ENCODE measurements around the gene TBC1D4. TPM values are rescaled to one million over a fixed set of nuclear protein-coding genes. Genes with fewer than 3 reads are reported as not detected.

Gene TBC1D4
- total and polyA plus RNA-seq, 9 of the 15 experiments (the other 6 are each of a cell fraction or from before 2014, with no cell fraction given) = 2.8 to 12.3 (median 7.0) TPM

- CTCF ChIA-PET (ENCODE audit: low intra/inter-chr PET ratio) = no interaction called here
- no peak for FAIRE-seq
- in situ Hi-C loops (cut with MboI) = no loop called here
- no peak for TF ChIP-seq U2AF1 (optimal IDR thresholded peaks at IDR 0.05; ENCODE audit: low read depth, low read length)
- TF ChIP-seq, protein P1, sequence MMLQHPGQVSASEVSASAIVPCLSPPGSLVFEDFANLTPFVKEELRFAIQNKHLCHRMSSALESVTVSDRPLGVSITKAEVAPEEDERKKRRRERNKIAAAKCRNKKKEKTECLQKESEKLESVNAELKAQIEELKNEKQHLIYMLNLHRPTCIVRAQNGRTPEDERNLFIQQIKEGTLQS (IDR thresholded peaks at IDR 0.05) = peak; percentile 49
- TF ChIP-seq, protein P1 (CRISPR knock-in tag; conservative IDR thresholded peaks at IDR 0.05) = no peak
- no peak for TF ChIP-seq KHSRP (IDR thresholded peaks at IDR 0.05)
- no peak for TF ChIP-seq PHB (CRISPR knock-in tag; IDR thresholded peaks at IDR 0.05)
- TF ChIP-seq ZNF347 (CRISPR knock-in tag; IDR thresholded peaks at IDR 0.05; ENCODE audit: low read depth) = no peak
- TF ChIP-seq CREBBP (IDR thresholded peaks at IDR 0.05; ENCODE audit: low read depth, low read length) = no peak
- TF ChIP-seq FOSL1 (tag; conservative IDR thresholded peaks at IDR 0.05) = peak; percentile 64; the same call in 1 of the 2 replicates
- TF ChIP-seq USF2 (CRISPR knock-in tag; IDR thresholded peaks at IDR 0.05) = no peak
- TF ChIP-seq, protein P2, sequence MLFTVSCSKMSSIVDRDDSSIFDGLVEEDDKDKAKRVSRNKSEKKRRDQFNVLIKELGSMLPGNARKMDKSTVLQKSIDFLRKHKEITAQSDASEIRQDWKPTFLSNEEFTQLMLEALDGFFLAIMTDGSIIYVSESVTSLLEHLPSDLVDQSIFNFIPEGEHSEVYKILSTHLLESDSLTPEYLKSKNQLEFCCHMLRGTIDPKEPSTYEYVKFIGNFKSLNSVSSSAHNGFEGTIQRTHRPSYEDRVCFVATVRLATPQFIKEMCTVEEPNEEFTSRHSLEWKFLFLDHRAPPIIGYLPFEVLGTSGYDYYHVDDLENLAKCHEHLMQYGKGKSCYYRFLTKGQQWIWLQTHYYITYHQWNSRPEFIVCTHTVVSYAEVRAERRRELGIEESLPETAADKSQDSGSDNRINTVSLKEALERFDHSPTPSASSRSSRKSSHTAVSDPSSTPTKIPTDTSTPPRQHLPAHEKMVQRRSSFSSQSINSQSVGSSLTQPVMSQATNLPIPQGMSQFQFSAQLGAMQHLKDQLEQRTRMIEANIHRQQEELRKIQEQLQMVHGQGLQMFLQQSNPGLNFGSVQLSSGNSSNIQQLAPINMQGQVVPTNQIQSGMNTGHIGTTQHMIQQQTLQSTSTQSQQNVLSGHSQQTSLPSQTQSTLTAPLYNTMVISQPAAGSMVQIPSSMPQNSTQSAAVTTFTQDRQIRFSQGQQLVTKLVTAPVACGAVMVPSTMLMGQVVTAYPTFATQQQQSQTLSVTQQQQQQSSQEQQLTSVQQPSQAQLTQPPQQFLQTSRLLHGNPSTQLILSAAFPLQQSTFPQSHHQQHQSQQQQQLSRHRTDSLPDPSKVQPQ (CRISPR knock-in tag; IDR thresholded peaks at IDR 0.05; ENCODE audit: borderline replicate concordance) = no peak
- no peak for TF ChIP-seq SMAD3 (CRISPR knock-in tag; conservative IDR thresholded peaks at IDR 0.05)
- TF ChIP-seq MITF (IDR thresholded peaks at IDR 0.05) = no peak
- TF ChIP-seq, protein P3, sequence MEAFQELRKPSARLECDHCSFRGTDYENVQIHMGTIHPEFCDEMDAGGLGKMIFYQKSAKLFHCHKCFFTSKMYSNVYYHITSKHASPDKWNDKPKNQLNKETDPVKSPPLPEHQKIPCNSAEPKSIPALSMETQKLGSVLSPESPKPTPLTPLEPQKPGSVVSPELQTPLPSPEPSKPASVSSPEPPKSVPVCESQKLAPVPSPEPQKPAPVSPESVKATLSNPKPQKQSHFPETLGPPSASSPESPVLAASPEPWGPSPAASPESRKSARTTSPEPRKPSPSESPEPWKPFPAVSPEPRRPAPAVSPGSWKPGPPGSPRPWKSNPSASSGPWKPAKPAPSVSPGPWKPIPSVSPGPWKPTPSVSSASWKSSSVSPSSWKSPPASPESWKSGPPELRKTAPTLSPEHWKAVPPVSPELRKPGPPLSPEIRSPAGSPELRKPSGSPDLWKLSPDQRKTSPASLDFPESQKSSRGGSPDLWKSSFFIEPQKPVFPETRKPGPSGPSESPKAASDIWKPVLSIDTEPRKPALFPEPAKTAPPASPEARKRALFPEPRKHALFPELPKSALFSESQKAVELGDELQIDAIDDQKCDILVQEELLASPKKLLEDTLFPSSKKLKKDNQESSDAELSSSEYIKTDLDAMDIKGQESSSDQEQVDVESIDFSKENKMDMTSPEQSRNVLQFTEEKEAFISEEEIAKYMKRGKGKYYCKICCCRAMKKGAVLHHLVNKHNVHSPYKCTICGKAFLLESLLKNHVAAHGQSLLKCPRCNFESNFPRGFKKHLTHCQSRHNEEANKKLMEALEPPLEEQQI (IDR thresholded peaks at IDR 0.05) = no peak
- no peak for TF ChIP-seq FOXJ3 (CRISPR knock-in tag; IDR thresholded peaks at IDR 0.05)
Measured at GRCh38 chr13:75425216-75426009, 56.6 kb downstream of the TBC1D4 start.

More at GRCh38 chr13:75425216-75426009, 56.6 kb downstream of the TBC1D4 start:
- no TSS peak for BruUV-seq (replicated peaks)
- intact Hi-C loops (cut with micrococcal nuclease) = no loop called here
- Histone ChIP-seq H4K20me1 (replicated peaks; ENCODE audit: control insufficient read depth, insufficient read depth, low read length) (no peaks in the 10 kb centered on the region), H3K4me3 (no peak overlapping the region), H2AFZ (ENCODE audit: low read depth, low read length) (no peak overlapping the region), H3K9me1 (ENCODE audit: control insufficient read depth, insufficient read depth, low read length) (no peaks in the 10 kb centered on the region), H3K4me2 (ENCODE audit: insufficient read depth, low read length) (no peak overlapping the region), H3K79me2 (ENCODE audit: control insufficient read depth, insufficient read depth, low read length) (no peaks in the 10 kb centered on the region), H3K4me1 (replicated peaks in 1 of 2; ENCODE audit: control insufficient read depth in 2 of 2, insufficient read depth in 2 of 2, low read length in 2 of 2) (no peaks in the 10 kb centered on the region; a peak in 2 of 5 replicates), H3K9me3 (replicated peaks; ENCODE audit: control insufficient read depth, insufficient read depth, low read depth, low read length) (no peaks in the 10 kb centered on the region), H3K36me3 (ENCODE audit: control insufficient read depth, insufficient read depth, low read length) (no peaks in the 10 kb centered on the region), H3K9ac (ENCODE audit: insufficient read depth in 1 of 2, low read depth in 2 of 2, low read length in 2 of 2) (no peak overlapping the region), H3K27ac (ENCODE audit: extremely low read depth, low read depth, low read length) (no peak overlapping the region), H3K27me3 (ENCODE audit: control insufficient read depth in 2 of 2, insufficient read depth in 2 of 2, low read length in 2 of 2) (no peaks in the 10 kb centered on the region)
- DNase-seq (ENCODE audit: extremely low read depth in 1 of 4, low spot score in 3 of 4) (no peak), ATAC-seq (no peak)
- POLR2A ChIA-PET = no interaction called here
- WGBS (ENCODE audit: insufficient coverage, low coverage, missing lambda C conversion rate) = 11% methylated on average over 3 of the region's 3 CpGs

Measured in K562 (cell line).